Activated T-cell treated with anti-CD3 and anti-CD28 coated beads, Interleukin-2, amount 50 U/mL, for 1 hour (primary cell): ENCODE measurements around the gene KCNC1.

Experiments
- DNase-seq: peaks from one replicate; pipeline ENCODE4 v3.0.0-alpha.2; 2020

KCNC1 gene

DNA sequence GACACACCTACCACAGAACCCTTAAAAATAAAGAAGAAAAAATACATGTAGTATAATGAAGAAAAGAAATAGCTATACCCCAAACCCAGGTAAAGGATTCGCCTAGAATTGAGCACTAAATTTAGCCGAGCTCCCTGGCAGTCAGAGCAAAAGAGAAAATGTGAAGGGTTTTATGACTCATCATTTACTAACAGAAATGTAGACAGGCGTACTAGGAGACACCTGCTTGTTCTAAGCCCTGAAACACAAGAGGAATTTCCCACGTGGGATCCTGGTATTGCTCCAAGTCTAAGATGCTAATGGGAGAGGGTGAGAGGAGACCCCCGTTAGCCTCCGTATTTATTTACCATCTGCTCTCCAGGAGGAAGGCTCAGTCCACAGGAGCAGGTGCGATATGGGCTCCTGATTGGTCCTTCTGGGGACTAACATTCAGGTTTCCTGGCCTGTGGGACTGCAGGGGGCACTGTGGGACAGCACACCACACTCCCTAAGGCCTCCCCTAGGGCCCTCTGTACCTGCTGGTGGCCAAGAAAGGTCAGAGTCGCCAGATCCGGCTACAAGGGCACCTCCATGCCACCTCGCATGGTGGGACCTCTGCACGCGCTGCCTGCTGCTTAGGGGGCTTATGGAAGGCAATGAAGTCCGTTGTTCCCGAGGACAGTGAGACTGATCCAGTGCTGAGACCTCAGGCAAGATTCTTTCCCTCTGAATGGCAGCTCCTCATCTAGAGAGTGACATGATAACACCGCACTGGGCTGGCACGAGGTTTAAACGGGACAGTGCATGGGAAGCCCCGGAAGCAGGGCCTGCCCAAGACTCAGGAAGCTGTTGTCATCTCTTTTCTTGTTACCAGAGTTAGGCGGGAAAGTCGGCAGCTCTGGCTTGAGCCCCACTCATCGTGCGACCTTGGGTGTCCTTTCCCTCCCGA lies 25.8 kb downstream of the KCNC1 start:
- no peak for DNase-seq

DNA sequence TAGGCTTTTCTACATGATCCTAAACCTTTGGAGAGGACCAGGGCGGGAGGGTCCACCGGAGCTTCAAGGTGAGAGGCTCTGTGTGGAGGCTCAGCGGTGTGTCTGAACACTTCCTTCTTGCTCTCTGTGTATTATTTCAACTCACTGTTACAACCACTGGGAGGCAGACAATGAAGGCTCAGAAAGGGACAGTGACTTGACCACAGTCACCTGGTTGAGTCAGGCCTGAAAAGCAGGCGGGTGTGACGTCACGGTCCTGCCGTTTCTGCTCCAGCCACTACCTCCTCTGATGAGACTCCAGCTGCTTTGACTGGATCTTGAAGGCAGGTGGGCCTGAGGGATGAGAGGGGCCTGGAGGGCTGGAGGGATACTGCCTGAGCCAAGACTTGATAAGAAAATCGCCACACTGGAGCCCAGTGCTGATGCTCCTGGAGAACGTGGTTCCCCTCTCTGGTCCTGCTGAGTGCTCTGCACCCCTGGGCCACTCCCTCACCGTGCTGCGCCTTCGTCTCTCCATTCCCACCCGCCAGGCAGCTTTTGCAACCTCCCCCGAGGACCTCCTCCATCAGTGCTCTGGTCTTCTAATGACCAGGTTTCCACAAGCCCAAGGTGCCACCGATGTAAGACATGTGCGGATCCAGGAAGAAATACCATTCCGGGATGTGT lies 27.9 kb downstream of the KCNC1 start:
- no peak for DNase-seq

DNA sequence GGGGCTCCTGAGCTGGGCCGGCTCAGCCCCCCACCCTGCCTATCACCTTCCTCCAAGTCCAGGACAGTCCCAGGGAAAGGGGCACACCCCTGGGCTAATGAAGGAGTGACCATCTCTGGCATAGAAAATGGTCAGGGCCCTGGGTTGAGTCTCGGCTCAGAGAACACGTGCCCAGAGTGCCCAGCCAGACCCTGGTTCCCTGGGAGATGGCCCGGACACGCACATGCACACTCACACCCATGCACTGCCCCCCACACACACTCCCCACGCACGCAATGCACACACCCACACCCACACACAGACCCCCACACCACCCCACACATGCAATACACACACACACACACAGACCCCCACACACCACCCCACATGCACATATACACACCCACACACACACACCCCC lies 28.7 kb downstream of the KCNC1 start:
- no peak for DNase-seq

DNA sequence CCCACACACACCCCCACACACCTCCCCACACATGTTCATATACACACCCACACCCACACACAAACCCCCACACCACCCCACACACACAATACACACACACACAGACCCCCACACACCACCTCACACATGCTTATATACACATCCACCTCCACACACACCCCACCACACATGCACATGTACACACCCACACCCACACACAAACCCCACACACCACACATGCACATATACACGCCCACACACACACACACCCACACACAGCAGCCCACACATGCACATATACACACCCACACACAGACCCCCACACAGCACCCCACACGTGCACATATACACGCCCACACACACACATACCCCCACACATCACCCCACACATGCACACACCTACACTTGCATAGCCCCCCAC lies 29.1 kb downstream of the KCNC1 start:
- DNase-seq = no peak

DNA sequence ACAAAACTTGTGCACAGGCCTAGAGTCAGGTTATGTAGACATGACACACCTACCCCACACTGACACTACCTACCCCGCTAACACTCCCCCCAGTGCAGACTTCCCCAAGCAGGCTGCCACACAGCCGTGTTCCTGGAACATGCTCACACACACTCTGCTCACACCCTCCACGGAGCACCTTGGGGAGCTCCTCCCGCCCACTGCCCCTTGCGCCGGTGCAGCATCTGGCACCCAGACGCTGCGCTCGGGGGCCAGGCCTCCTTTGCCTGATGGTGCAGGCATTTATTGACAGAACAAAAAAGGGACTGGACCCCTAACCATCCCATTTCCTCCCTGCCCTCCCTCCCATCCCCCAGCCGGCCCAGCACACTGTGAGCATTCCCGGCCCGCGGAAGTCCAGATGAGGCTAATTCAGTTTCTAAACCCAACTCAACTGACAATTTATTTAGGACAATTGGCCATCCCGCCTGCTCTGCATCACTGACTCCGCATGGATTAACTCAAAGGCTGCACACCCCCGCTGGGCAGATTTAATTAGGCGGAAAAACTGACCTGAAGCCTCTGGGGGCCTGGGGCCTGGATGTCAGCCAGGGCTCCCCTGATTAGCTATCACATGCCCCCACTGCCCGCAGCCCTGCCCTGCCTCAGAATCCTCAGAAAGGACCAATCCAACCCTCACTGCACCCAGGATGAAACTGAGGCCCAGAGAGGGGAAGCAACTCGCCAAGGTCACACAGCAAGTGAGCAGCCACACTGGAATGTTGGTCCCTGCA lies 30.1 kb downstream of the KCNC1 start:
- no peak for DNase-seq

DNA sequence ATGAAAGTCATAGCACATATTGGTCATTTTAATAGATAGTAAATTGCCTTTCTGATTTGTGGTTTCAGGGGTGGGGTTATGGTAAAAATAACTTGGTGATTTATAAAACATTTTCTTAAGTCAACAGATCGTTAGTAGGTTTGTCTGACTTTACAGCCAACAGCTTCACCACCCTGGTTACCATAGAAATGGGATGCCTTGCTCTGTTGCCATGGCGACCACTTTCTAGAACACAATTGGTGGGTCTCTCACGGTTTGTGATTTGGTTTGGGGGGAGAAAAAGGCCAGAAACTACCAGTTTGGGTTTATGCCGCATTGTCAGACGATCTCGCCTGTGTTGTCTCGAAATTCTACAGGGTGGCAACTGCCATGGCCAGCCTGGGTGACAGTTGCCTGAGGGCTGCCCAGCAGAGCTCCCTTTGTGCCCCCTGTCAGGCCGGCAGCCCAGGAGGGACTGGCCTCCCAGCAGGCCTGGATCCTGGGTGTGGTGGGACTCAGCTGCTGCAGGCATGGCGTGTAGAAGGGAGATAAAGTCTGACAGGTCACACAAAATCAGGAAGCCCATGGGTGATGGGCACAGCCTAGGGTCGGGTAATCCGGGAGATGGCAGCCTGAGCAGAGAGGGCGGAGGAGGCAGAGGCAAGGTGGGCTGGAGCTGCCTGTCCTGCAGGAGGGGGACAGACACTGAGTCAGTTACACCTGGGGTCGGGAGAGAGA lies 30.9 kb downstream of the KCNC1 start:
- DNase-seq = no peak

DNA sequence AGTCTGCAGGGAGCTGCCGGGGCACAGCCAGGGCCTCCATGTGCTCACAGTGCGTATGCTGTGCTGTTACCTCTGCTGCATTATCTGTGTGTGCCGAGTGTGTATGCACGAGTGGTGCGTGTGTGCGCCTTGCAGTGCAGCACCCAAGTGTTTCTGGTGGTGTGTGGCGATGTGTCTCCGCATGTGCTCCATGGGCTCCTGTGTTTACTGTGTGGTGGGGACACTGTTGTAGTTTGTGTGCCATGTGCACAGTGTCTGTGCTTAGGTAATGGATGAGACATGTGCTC lies 31.4 kb downstream of the KCNC1 start:
- no peak for DNase-seq

DNA sequence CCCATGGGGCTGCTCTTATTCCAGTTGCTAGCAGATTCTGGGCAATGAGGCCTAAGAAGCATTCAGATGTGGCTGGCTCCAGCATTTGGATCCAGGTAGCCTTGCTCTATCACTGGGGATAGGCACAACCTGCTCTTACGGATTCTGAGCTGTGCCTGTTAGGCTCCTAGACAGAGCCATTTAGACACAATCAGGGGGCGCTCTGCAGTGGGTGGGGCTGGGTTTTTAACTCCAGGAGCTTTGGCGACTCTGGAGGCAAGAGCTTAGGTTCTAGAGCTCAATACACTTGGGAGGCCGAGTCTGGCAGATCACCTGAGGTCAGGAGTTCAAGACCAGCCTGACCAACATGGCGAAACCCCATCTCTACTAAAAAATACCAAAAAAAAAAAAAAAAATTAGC lies 32.0 kb downstream of the KCNC1 start:
- no peak for DNase-seq

DNA sequence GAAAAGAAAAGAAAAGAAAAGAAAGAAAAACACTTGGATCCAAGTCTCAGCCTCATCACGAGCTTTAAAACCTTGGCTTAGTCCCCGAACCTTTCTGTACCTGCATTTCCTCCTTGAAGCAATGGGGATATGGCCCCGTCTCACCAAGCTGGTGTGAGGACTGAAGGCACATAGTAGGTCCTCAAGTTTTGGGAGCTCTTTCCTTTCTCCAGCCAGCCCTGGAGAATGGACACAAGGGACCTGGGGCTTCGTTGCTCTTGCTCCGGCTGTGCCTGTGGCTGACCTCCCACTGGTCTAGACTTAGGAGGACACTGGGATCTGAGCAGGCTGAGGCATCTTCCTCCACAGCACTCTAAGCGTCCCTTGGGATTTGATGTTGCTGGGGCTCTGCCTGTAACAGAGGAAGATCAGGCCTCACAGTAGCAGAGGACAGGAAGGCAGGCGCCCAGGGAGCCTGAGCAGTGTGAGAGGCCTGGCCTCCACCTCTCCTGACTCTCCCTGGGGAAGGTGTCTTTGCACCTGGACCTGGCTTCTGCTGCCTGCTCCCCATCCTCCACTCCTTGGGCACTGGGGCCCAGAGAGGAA lies 32.8 kb downstream of the KCNC1 start:
- no peak for DNase-seq

DNA sequence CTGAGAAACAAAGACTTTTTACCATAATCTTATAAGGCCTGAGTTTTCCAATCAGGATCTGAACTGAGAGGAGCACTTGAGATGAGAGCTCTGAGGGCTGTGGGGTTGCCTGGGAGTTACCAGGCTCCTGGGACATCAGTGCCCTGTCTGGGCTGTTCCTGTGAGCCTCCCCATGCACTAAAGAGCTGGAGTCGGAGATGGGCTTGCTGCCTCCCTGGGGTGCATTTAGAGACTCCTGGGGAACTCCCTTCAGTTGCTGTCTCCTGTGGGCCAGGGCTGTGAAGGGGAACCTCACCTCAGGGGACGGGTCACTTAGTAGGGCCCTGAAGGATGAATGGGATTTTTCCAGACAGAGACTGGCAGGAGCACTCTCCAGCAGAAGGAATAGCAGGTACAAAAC lies 33.3 kb downstream of the KCNC1 start:
- DNase-seq = no peak

DNA sequence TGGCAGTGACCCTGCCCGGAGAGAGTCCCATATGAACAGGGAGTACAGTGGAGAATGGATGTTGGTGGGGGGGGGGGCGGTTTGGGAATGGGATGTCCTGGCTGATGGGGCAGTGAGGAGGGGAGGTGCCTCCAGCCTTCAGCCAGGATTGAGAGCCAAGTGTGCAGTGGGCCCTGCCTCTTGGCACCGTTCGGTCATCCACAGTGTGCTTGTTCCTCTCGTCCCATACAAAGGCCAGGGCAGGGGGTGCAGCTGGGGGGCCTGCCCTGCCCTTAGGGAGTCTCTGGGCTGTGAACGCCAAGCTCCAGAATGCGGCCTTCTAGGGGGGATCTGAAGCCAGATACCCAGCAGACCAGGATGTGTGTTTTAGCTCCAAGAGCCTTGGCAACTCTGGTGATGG lies 34.0 kb downstream of the KCNC1 start:
- no peak for DNase-seq

DNA sequence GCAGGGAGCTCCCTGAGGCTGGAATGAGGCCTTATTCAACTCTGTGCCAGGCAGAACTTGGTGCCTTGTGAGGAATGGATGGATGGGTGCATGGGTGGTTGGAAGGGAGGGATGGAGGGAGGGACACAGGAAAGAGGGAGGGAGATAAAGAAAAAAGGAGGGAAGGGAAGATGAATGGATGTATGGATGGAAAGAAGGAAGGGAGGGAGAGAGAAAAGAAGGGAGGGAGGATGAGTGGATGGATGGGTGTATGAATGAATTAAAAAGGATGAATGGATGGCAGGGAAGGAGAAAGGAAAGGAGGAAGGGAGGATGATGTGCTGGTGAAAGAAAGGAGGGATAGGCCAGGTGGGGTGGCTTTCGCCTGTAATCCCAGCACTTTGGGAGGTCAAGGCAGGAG lies 34.6 kb downstream of the KCNC1 start:
- DNase-seq = no peak

DNA sequence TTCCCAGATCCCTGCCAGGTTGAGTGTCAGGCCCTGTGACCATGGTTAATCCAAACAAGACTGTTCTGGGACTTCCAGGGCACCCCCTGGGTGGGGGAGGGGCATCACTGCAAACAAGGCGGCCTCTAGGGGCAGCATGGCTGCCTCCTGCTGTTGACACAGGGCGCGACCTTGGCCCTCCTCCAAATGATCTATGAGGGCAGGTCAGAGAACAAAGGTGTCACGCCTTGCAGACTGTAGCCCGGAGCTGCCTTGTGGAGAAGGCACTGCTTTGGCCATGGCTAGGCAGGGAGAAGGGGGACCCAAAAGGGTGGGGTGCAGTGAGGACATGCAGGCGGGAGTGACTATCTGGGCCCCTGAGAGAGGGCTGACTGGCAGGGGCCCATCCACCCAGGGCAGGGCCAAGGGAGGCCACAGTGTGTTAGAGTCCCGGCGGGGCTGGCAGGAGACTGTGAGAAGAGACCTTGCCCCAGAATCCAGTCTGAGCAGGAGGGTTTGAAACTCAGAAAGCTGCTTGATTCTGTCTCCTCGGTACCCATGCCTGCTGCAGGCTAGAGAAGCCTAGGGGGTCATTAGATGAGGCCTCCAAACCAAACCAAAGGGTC lies 35.6 kb downstream of the KCNC1 start:
- no peak for DNase-seq

DNA sequence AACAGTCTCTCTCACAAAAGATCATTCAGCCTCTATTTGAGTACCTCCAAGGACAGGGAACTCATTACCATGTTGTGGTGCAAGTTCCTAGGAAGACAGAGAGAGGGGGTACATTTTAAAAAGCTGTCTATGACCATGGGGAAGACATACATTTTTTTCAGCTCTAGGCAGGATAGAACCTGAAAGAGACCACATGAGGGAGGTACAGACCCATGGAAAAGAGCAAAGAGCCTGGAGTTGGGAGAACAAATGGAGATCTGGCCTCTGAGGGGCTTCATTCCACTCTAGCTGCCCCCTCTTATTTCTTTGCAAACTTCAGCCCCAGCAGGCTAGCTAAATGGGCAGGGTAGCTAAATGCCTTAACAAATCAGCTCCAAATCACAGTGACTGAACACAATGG lies 36.3 kb downstream of the KCNC1 start:
- DNase-seq = no peak

DNA sequence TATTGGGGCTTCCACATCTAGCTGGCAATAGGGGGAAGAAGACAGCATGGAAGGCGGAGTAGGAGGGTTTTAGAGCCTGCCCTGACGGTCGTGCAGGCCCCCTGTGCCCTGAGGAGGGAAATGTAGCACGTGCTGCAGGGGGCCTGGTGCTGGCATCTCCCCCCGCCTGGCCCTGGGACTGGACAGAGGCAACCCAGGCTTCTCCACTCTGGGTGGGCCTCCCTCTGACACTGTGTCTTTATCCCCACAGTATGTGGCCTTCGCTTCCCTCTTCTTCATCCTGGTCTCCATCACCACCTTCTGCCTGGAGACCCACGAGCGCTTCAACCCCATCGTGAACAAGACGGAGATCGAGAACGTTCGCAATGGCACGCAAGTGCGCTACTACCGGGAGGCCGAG lies 36.8 kb downstream of the KCNC1 start:
- no peak for DNase-seq

DNA sequence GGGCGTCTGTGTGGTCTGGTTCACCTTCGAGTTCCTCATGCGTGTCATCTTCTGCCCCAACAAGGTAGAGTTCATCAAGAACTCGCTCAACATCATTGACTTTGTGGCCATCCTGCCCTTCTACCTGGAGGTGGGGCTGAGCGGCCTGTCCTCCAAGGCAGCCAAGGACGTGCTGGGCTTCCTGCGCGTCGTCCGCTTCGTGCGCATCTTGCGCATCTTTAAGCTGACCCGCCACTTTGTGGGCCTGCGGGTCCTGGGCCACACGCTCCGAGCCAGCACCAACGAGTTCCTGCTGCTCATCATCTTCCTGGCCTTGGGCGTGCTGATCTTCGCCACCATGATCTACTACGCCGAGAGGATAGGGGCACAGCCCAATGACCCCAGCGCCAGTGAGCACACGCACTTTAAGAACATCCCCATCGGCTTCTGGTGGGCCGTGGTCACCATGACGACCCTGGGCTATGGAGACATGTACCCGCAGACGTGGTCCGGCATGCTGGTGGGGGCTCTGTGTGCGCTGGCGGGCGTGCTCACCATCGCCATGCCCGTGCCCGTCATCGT lies 37.3 kb downstream of the KCNC1 start:
- DNase-seq = no peak

DNA sequence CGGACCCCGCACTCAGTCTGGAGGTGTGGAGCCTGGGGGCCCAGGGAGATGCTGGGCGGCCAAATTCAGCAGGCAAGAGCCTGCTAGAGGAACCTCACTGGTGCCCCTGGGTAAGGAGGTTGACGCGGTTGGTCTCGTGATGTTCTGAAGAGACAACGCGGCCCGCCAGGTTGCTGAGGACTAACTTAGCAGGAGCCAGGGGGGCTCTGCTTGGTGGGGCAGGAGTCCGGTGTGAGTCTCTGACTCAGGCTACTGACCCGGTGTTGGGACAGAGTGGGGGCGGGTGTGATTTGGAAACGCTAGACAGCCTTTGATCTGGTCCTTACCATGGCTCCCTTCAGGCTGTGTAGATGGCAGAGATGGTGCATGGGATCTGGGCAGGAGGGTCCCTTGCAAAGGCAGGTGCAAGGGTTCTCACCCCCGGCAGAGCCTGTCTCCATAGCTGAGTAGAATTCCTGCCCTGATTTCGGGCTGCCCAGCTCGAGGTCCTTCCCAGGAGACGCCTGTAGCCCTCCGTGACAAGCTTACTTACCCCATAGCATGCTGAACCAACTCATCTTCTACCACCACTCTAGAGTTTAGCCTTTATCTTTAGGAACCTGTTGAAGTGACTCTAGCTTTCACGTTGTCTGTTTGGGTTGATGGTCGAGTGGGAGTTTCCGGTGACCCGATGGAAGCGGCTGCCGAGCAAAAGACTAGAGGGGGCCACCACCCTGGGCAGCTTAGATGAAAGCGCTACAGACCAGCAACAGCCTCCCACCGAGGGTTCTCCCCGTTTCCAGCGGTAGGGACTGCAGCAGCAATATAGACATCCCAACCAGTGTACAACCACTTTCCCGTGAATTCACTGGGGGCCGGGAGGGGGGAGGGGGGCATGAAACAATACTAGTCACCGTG lies 38.4 kb downstream of the KCNC1 start:
- DNase-seq = no peak

DNA sequence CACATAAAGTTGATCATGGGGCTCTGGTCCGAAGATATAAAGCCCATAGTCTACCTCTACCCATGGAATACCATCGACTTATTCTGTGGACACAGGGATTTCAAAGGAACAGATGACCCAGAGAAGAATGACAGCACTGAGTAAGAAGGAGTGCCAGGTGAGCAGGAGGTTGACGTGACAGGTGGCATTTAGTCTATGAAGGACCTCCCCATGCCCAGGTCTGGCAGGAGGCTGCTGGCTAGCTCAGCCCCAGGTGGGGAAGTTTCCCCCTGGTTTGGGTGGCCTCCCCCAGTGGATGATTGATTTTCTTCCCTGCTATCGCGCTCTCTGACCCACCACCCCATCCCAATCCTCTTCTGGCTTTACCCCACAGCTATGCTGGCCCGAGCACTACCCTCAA lies 39.1 kb downstream of the KCNC1 start:
- DNase-seq = no peak

DNA sequence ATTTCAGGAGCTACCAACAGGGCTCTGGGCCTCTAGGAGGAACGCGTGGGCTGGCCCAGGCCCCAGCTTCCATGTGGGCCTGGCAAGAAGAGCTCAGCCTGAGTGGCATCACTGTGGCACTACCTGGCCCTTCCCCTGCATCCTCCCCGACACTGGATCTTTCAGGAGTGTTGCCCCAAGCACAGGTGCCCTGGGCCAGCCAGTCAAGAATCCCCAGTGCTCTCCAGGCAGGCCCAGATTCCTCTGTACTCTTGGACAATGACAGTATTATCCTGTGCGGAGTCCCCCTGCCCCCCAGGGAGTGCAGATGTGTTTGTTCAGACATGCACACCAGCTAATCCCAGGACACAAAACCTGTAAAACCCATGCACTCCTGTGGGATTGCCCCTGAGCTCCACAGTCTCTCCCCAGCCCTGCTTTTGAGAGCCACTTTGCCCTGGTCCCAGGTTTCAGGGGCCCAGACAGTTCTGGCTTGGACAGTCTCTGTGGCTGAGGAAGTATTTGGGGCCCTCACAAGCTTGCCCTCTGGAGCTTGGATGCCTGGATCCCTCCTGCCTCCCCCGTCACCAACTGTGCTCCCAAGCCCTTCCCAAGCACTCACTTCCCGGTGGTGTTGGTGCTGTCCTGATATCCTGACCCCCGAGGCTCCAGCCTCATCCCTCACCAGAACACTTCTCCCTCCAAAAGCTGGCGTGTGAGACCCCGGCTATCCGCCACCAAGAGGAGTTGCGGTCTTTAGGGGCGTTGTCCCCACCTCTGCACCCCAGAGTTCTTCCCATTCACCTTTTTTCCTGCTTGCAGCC lies 39.9 kb downstream of the KCNC1 start:
- DNase-seq = no peak

DNA sequence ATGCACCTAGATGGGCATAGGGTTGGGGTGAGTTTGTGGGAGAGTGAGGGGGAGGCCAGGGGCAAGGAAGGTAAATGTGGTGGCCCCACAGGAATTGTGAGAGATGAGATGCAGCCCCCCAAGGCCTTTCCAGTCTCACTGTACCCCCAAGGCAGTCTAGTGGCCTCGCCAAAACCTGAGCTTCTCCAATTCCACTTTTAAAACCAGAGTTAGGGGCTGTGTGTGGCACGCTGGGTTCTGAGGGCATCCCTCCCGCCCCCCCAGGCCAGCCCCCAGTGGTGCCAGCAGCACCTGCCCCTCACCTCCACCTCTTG lies 40.4 kb downstream of the KCNC1 start:
- DNase-seq = no peak
